Naive thymus-derived CD4-positive, alpha-beta T cell (primary cell): ENCODE data around the gene PPFIA1. TPM values are rescaled to one million over a fixed set of nuclear protein-coding genes. Genes with fewer than 3 reads are reported as not detected.

Experiments
- ATAC-seq: fragments of 150-1000 bp; cut with Tn5 transposase; 2 replicates; pipeline ENCODE4 v1.10.0; 2021; ENCODE audit warnings: mild to moderate bottlenecking, moderate library complexity
- CTCF ChIA-PET: fragments of 350-600 bp; sonication (Branson Sonifier 250); formaldehyde crosslinking; loops from one replicate; lab custom pipeline; 2021; ENCODE audit warnings: antibody characterized with exemption; lab: Charles Lee
- POLR2A ChIA-PET: fragments of 350-600 bp; sonication (Branson Sonifier 250); formaldehyde crosslinking; loops from one replicate; lab custom pipeline; 2021; ENCODE audit warnings: antibody characterized with exemption, inconsistent platforms; lab: Charles Lee
- DNase-seq, 9 donors: peaks; one replicate each; pipeline versions ENCODE4 v3.0.0 to v3.0.0-alpha.2; 2020 to 2022; ENCODE audit warnings: mixed read lengths in 1 of 9
- H3K27ac ChIP-seq: one replicate; pipeline ENCODE4 v1.7.0; 2013; ENCODE audit warnings: mild to moderate bottlenecking, low read depth, low read length, moderate library complexity
- H3K27me3 ChIP-seq, 2 donors: one replicate each; pipeline ENCODE4 v1.7.0; 2013; ENCODE audit warnings: low read length in 2 of 2, mild to moderate bottlenecking in 2 of 2, moderate library complexity in 2 of 2; ENCODE audit not compliant: control insufficient read depth in 2 of 2, insufficient read depth in 2 of 2
- H3K36me3 ChIP-seq, 3 experiments: 1 replicate in 2 of 3; 2 replicates in 1 of 3; pipeline ENCODE4 v1.7.0; 2013; ENCODE audit warnings: low read length in 3 of 3, mild to moderate bottlenecking in 3 of 3, moderate library complexity in 1 of 3; ENCODE audit not compliant: insufficient read depth in 3 of 3, control insufficient read depth in 2 of 3
- H3K4me1 ChIP-seq, 2 donors: one replicate each; pipeline ENCODE4 v1.7.0; 2013; ENCODE audit warnings: low read length in 2 of 2, mild to moderate bottlenecking in 2 of 2, moderate library complexity in 1 of 2; ENCODE audit not compliant: control insufficient read depth in 2 of 2, insufficient read depth in 2 of 2
- H3K4me3 ChIP-seq: 2 replicates; pipeline ENCODE4 v1.7.0; 2013; ENCODE audit warnings: mild to moderate bottlenecking, low read length
- H3K9me3 ChIP-seq, 3 experiments: 1 replicate in 2 of 3; 2 replicates in 1 of 3; pipeline ENCODE4 v1.7.0; 2013; ENCODE audit warnings: low read length in 3 of 3; ENCODE audit not compliant: control insufficient read depth in 2 of 3
- H3K27ac Mint-ChIP-seq, 9 donors: one replicate each; pipeline ENCODE4 v1.8.0; 2020 to 2022; ENCODE audit warnings: mixed read lengths in 9 of 9, mild to moderate bottlenecking in 8 of 9, moderate library complexity in 5 of 9, inconsistent platforms in 2 of 9
- H3K27me3 Mint-ChIP-seq, 5 donors: one replicate each; pipeline ENCODE4 v1.8.0; 2021 to 2022; ENCODE audit warnings: mixed read lengths in 5 of 5, mild to moderate bottlenecking in 1 of 5
- H3K36me3 Mint-ChIP-seq, 5 donors: one replicate each; pipeline ENCODE4 v1.8.0; 2020 to 2022; ENCODE audit warnings: mixed read lengths in 5 of 5, mild to moderate bottlenecking in 3 of 5, inconsistent platforms in 1 of 5
- H3K4me1 Mint-ChIP-seq, 7 donors: one replicate each; pipeline ENCODE4 v1.8.0; 2020 to 2022; ENCODE audit warnings: mixed read lengths in 7 of 7, mild to moderate bottlenecking in 3 of 7, inconsistent platforms in 1 of 7
- H3K4me3 Mint-ChIP-seq, 10 donors: one replicate each; pipeline ENCODE4 v1.8.0; 2020 to 2022; ENCODE audit warnings: mild to moderate bottlenecking in 10 of 10, mixed read lengths in 10 of 10, moderate library complexity in 6 of 10, inconsistent platforms in 2 of 10
- H3K9me3 Mint-ChIP-seq, 11 donors: one replicate each; pipeline ENCODE4 v1.8.0; 2020 to 2022; ENCODE audit warnings: mixed read lengths in 11 of 11, mild to moderate bottlenecking in 4 of 11, inconsistent platforms in 1 of 11, moderate library complexity in 1 of 11
- intact Hi-C, 2 donors: fragments of 100-400 bp; cut with micrococcal nuclease; formaldehyde crosslinking; loops; one replicate each; pipeline ENCODE4 v1.15.1; 2023
- polyA plus RNA-seq, 2 donors: library from polyadenylated mRNA; unstranded; fragments of 300-500 nt; fragmentation: Illumina TruSeq; gene quantifications; one replicate each; pipeline ENCODE4 v1.2.3, GENCODE V29; 2021
- total RNA-seq, 6 experiments: library from RNA in 5 of 6; stranded (reverse) in 5 of 6; gene quantifications; 1 replicate in 5 of 6; 2 replicates in 1 of 6; pipeline ENCODE4 v1.2.3 and lab custom pipeline; 2021 to 2026

The PPFIA1 gene
- total and polyA plus RNA-seq, 7 experiments from 2014 or later = 14.3 to 71.0 (median 46.0) TPM

GRCh38 chr11:70230151-70230839 lies 40.2 kb upstream of the PPFIA1 start:
- Mint-ChIP-seq H3K4me3 (no peak overlapping the region), H3K9me3 (peaks cover 0 to 3% (median 0%) of the 10 kb centered on the region in 11 donors), H3K27ac (no peak overlapping the region), H3K4me1 (no peaks in the 10 kb centered on the region), H3K36me3 (no peaks in the 10 kb centered on the region), H3K27me3 (peaks cover 0 to 5% (median 0%) of the 10 kb centered on the region in 5 donors)
- DNase-seq = no peak
- Histone ChIP-seq H3K4me3 (no peak overlapping the region), H3K36me3 (no peaks in the 10 kb centered on the region), H3K9me3 (no peaks in the 10 kb centered on the region), H3K4me1 (no peaks in the 10 kb centered on the region), H3K27ac (no peak overlapping the region), H3K27me3 (no peaks in the 10 kb centered on the region)
- ChIA-PET POLR2A (no interaction called here), CTCF (no interaction called here)
- intact Hi-C loops = no loop called here
- no peak for ATAC-seq

GRCh38 chr11:70230840-70231710 lies 39.4 kb upstream of the PPFIA1 start:
- POLR2A ChIA-PET = no interaction called here
- Histone ChIP-seq H3K27ac (no peak overlapping the region), H3K4me3 (no peak overlapping the region), H3K27me3 (no peaks in the 10 kb centered on the region), H3K36me3 (no peaks in the 10 kb centered on the region), H3K4me1 (no peaks in the 10 kb centered on the region), H3K9me3 (no peaks in the 10 kb centered on the region)
- intact Hi-C loops = no loop called here
- ATAC-seq (no peak), DNase-seq (no peak)
- H3K36me3 Mint-ChIP-seq = no peaks in the 10 kb centered on the region
- peaks cover 0 to 3% (median 0%) of the 10 kb centered on the region in 11 donors for H3K9me3 Mint-ChIP-seq
- no peak overlapping the region for H3K27ac Mint-ChIP-seq
- no peaks in the 10 kb centered on the region for H3K4me1 Mint-ChIP-seq
- CTCF ChIA-PET = no interaction called here
- H3K27me3 Mint-ChIP-seq = peaks cover 0 to 5% (median 2%) of the 10 kb centered on the region in 5 donors
- no peak overlapping the region for H3K4me3 Mint-ChIP-seq

GRCh38 chr11:70233034-70233433 lies 37.5 kb upstream of the PPFIA1 start:
- POLR2A ChIA-PET = no interaction called here
- no peaks in the 10 kb centered on the region for H3K4me1 Mint-ChIP-seq
- ATAC-seq (no peak), DNase-seq (no peak)
- Histone ChIP-seq H3K9me3 (no peaks in the 10 kb centered on the region), H3K36me3 (no peaks in the 10 kb centered on the region), H3K27ac (no peak overlapping the region), H3K27me3 (no peaks in the 10 kb centered on the region), H3K4me3 (no peak overlapping the region), H3K4me1 (no peaks in the 10 kb centered on the region)
- intact Hi-C loops = no loop called here
- H3K4me3 Mint-ChIP-seq = no peak overlapping the region
- peaks cover 0 to 8% (median 0%) of the 10 kb centered on the region in 5 donors for H3K27me3 Mint-ChIP-seq
- no peaks in the 10 kb centered on the region for H3K36me3 Mint-ChIP-seq
- peaks cover 0 to 3% (median 0%) of the 10 kb centered on the region in 11 donors for H3K9me3 Mint-ChIP-seq
- no peak overlapping the region for H3K27ac Mint-ChIP-seq
- CTCF ChIA-PET = no interaction called here

- H3K27me3 ChIP-seq = no peaks in the 10 kb centered on the region
- Mint-ChIP-seq H3K27ac (peak overlapping the region in 1 of 9 donors; percentile 18), H3K9me3 (peaks cover 0 to 3% (median 0%) of the 10 kb centered on the region in 11 donors), H3K4me1 (no peaks in the 10 kb centered on the region), H3K27me3 (peaks cover 0 to 8% (median 0%) of the 10 kb centered on the region in 5 donors), H3K4me3 (no peak overlapping the region), H3K36me3 (no peaks in the 10 kb centered on the region)
- no peaks in the 10 kb centered on the region for H3K9me3 ChIP-seq
- ChIA-PET POLR2A (no interaction called here), CTCF (no interaction called here)
- no peaks in the 10 kb centered on the region for H3K4me1 ChIP-seq
- DNase-seq (no peak), ATAC-seq (no peak)
- intact Hi-C loops = no loop called here
- no peak overlapping the region for H3K27ac ChIP-seq
- H3K36me3 ChIP-seq = no peaks in the 10 kb centered on the region
- H3K4me3 ChIP-seq = no peak overlapping the region
Observed at GRCh38 chr11:70233511-70233934, 37.0 kb upstream of the PPFIA1 start.

GRCh38 chr11:70233962-70234361 lies 36.5 kb upstream of the PPFIA1 start:
- H3K4me1 Mint-ChIP-seq = no peaks in the 10 kb centered on the region
- H3K4me3 Mint-ChIP-seq = no peak overlapping the region
- H3K4me3 ChIP-seq = no peak overlapping the region
- ChIA-PET CTCF (no interaction called here), POLR2A (no interaction called here)
- DNase-seq = no peak
- peaks cover 0 to 3% (median 0%) of the 10 kb centered on the region in 11 donors for H3K9me3 Mint-ChIP-seq
- H3K27me3 ChIP-seq = no peaks in the 10 kb centered on the region
- H3K27me3 Mint-ChIP-seq = peaks cover 0 to 8% (median 0%) of the 10 kb centered on the region in 5 donors
- H3K4me1 ChIP-seq = no peaks in the 10 kb centered on the region
- no peaks in the 10 kb centered on the region for H3K9me3 ChIP-seq
- intact Hi-C loops = no loop called here
- H3K36me3 Mint-ChIP-seq = no peaks in the 10 kb centered on the region
- no peaks in the 10 kb centered on the region for H3K36me3 ChIP-seq
- ATAC-seq = no peak
- no peak overlapping the region for H3K27ac ChIP-seq
- H3K27ac Mint-ChIP-seq = no peak overlapping the region

GRCh38 chr11:70240337-70240736 lies 30.2 kb upstream of the PPFIA1 start:
- Histone ChIP-seq H3K9me3 (no peaks in the 10 kb centered on the region), H3K4me1 (no peaks in the 10 kb centered on the region), H3K4me3 (no peak overlapping the region), H3K36me3 (no peaks in the 10 kb centered on the region), H3K27me3 (no peaks in the 10 kb centered on the region), H3K27ac (no peak overlapping the region)
- ATAC-seq (no peak), DNase-seq (no peak)
- H3K27me3 Mint-ChIP-seq = peaks cover under 1 to 23% (median 14%) of the 10 kb centered on the region in 5 donors
- H3K4me3 Mint-ChIP-seq = no peak overlapping the region
- POLR2A ChIA-PET = no interaction called here
- H3K4me1 Mint-ChIP-seq = no peaks in the 10 kb centered on the region
- H3K36me3 Mint-ChIP-seq = peaks cover 0 to under 1% (median 0%) of the 10 kb centered on the region in 5 donors
- H3K27ac Mint-ChIP-seq = no peak overlapping the region
- H3K9me3 Mint-ChIP-seq = no peaks in the 10 kb centered on the region
- intact Hi-C loops = no loop called here
- CTCF ChIA-PET = no interaction called here
